Suppressor macrophage treated with lipopolysaccharide for 4 hours (primary cell): Measurements from ENCODE around the gene HEXA.

Source experiments
- DNase-seq: peaks from one replicate; pipeline ENCODE4 v3.0.0-alpha.2; 2020

Gene HEXA

DNA sequence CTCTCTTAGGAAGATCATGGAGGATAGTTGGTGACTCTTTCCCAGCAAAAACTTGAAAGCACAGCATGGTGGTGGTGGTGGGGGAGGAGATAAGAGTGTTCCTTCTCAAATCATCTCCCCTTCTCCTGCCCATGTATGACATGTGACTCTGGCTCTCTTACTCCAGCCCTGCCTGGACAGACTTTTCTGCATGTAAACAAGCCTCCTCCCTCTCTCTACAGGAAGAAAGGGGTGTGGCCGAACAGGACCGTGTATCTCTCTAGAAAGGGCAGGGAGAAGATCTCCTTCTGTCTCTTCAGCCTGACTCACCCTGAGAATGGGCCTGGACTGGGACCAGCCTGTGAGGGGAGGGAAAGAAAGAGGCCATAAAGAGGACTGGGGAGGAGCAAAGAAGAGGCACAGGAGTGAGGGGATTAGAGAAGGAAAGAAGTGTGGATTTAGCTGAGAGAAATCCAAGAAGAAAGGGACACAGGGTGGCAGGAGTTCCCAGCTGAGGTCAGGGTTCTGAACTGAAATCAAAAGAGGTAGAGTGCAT lies 57.3 kb downstream of the HEXA start:
- DNase-seq: no peak

DNA sequence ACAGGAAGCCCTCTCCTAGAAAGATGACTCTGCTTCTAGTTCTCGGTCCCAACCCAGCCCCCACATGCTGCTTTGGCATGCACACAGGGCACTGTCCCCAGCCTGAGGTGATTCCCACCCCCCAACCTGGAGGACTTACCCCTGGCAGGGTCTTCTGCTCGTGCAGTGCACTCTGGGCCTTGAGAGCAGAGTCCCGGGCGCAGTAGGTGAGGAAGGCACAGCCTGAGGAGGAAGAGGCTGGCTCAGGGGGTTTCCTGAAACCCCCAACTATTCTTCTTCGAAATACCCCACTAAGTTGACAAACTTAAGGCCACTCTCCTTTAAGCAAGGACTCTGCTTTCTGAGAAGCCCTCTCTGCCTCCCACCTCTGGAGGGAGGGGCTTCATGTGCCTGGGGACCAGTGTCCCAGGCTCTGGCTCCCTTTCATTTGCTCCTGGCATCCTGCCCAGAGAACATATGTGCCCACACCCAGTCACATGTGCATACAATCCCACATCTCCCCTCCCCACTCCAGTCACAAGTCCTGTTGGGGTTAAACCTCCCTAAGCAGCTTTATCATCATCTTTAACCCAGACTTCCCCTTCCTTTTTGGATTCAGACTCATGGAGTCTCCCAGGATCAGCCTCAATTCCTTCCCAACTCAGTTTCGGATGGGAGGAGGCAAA lies 60.0 kb downstream of the HEXA start:
- DNase-seq: peak; percentile 43

DNA sequence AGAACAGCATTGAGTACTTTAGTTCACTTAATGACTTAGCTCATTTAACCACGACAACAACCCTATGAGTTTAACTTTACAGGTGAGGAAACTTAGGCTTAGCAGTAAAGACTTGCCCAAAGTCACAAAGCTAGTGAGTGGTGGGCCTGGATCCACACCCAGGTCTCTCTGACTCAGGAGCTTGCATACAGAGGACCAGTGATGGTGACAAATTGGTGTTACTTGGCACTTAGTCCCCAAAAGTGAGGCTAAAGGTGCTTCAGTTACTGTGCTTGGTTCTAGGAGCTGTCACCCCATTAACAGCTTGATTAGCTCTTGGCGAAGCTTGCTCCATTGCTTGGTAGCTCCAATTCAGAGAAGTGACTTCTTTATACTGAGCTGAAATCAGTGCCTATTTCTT lies 61.9 kb downstream of the HEXA start:
- DNase-seq: no peak

DNA sequence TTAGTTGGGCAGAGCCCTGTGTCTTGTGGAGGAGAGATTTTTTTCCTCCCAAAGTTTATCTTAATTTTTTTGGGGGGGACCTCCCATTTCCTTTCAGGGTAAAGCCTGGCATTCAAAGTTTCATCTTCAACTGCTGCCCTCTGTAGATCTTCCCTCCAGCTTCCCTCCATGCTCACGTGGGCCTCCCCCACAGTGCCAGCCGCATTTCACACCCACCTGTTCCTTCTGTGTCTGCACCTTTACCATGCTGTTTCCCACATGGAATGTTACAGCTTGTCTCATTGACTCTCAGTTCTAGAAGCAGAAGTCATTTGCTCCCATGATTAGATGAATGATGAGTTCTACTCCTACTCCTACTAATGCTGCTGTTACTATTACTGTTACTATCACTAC lies 62.4 kb downstream of the HEXA start:
- DNase-seq: no peak

DNA sequence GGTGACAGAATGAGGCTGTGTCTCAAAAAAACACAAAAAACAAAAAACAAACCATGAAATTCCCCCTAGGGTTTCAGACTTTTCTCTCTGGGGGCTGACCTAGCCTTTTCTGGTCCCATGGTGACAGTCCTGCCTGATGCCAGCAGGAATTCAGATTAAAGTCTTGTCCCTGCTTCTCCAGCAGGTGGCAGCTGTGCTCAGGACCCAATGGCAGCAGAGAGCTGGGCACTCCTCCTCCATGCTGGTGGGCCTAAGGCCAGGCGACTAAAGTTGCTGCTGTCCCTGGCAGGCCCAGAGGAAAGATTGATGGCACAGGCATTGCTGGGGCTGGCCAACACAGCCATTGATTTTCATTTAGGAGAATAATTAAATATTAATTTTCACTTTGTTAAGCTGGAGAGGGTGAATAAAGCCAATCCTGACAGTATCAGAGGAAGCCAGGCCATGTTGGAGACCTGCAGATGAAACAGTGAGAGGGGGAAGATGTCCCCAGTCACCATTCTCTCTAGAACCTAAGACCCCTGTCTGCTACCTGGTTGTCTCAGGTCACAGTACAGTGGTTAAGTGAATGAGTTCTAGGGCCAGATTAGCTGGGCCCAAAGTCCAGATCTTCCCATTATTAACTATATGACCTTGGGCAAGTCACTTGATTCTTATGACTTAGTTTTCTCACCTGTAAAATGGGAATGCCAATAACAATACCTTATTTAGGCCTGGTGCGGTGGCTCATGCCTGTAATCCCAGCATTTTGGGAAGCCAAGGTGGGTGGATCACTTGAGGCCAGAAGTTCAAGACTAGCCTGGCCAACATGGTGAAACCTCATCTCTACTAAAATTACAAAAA lies 63.0 kb downstream of the HEXA start:
- peak; percentile 77 for DNase-seq

DNA sequence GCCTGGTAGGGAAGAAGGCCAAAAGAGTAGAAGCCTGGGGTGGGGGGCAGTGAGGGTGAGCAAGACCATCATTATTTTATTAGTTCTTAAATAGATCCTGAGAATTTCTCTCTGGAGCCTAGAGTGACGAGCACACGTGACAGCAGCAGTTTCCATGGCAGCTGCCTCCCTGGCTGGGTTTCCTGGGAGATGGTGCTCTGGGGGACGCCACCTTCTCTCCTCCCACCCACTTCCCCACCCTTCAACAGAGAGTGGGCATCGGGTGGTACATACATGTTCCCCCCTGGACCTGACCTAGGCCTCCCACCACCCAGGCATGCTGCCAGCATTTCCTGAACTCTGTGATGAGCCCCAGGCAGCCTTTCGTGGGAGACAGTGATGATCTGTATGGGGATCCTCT lies 68.8 kb downstream of the HEXA start:
- no peak for DNase-seq

DNA sequence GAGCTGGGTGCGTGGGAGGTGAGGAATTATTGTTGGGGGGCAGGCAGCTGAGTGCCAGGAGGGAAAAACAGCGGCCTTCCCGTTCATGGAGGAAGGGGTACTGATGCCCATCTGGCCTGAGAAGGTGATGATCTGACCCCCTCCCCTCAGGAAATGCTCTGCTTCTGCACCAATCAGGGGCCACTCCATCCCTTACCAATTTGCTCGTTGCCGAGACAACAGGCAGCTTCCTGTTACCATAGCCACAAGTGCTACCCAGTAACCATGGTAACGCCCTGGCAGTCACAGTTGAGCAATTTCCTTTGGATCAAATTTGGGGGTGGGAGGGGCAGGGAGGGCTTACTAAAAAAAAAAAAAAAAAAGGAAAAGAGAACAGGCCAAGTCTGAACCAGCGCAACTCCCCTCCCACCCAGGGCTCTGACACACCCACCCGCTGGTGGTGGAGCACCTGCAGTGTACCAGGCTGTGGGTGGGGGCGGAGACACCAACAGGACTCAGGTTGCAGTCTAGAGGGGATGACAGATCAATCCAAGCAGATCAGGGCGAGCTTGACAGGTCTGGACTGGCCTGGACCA lies 69.5 kb downstream of the HEXA start:
- peak; percentile 37 for DNase-seq

DNA sequence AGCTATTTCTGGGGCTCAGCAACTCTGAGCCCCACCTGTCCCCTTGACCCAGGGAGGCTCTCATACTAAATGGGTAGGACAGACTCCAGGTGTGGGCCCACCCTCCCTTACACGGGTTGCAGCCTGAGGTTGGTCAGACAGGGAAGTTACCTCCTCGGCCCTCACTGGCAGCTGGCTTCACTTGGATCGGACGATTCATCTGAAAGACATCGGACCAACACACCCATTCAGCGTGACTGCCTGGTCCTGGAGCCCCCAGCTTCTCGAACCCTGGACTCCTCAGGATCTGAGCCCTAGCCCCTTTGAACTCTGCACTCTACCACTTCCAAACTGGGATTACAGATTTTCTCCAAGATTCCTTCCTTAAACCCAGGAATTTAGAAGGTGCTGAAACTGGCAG lies 71.2 kb downstream of the HEXA start:
- no peak for DNase-seq

DNA sequence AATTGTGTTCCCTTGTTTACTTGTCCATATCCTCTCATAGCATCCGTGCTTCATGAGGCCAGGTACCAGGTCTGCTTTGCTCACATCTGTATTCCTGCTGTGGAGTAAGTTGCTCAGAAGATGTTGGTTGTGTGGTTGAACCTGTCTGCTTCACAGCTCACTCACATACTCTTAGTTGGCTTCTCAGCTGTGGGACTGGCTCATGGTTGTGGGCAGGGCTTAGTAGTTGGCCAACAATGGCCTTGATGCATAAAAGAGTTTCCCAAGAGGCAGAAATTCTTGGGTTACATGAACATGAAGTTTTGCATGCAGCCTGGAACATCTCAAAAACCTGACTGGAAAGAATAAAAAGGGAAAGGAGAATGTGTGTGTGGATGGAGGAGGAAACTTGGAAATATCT lies 72.9 kb downstream of the HEXA start:
- DNase-seq: no peak
